DOHH2 (cell line): ENCODE measurements around the gene RP2.

ENCODE experiments used
- EZH2phosphoT487 ChIP-seq: fragments of 200-600 bp; sonication (generic); IDR thresholded peaks from 2 replicates; pipeline ENCODE4 v1.6.1; 2017; ENCODE audit warnings: borderline replicate concordance, mild to moderate bottlenecking, antibody characterized with exemption, low read length, moderate library complexity, mixed read lengths
- TF ChIP-seq, protein P1 (sequence below): fragments of 200-600 bp; sonication (generic); IDR thresholded peaks from one replicate; pipeline ENCODE4 v1.5.1; 2014; ENCODE audit warnings: antibody characterized with exemption, mild to moderate bottlenecking, low read depth, low read length; ENCODE audit not compliant: poor library complexity, severe bottlenecking

DNA sequence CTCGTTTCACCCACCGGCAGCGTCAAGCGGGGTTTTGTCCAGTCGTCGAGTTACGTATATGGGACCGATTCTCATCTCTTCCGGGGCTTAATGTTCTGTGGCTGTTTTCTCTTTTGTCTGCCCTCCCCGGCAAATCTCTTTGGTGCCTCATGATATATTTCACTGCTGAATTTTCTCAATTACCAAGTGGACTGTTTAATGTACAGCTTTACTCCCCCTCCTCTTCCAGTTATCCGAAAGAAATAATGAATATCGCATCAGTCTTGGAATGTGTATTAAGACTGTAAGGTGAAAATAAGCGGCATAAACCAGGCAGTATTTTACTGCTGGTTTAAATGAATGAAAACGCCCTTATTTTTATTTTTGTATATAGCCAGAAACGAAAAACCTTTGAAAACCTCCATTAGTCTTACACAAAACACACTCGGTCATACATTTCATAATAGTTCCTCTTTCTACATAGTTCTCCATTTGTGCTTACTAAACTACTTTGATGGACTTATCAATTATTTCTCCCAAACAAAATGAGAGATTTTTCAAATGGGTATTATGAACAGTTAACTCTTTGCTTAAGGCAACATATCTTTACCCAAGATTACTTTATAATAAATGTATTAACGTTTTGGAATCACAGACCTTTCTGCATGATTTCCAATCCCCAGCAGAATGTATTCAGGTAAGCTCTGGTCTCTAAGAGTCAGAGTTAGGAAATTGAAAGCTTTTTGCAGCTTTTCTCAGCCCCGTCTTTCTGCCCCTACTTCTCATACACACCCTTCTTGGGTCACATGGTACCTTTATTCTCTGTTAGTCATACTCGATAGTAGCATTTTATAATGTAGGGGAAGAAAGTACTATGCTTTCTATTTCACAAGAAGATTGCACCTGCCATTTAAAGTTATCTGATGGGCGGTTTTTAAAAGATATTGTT is 979 bp downstream of the RP2 start:
- TF ChIP-seq, protein P1, sequence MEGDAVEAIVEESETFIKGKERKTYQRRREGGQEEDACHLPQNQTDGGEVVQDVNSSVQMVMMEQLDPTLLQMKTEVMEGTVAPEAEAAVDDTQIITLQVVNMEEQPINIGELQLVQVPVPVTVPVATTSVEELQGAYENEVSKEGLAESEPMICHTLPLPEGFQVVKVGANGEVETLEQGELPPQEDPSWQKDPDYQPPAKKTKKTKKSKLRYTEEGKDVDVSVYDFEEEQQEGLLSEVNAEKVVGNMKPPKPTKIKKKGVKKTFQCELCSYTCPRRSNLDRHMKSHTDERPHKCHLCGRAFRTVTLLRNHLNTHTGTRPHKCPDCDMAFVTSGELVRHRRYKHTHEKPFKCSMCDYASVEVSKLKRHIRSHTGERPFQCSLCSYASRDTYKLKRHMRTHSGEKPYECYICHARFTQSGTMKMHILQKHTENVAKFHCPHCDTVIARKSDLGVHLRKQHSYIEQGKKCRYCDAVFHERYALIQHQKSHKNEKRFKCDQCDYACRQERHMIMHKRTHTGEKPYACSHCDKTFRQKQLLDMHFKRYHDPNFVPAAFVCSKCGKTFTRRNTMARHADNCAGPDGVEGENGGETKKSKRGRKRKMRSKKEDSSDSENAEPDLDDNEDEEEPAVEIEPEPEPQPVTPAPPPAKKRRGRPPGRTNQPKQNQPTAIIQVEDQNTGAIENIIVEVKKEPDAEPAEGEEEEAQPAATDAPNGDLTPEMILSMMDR, result no peak
- TF ChIP-seq EZH2phosphoT487, result no peak
